A549 (cell line): ENCODE results near the gene MIB1.

Experiments used
- KDM5A ChIP-seq: fragments of 200-600 bp; sonication (generic); IDR thresholded peaks from 2 replicates; pipeline ENCODE4 v1.6.1; 2016; ENCODE audit warnings: antibody characterized with exemption, mild to moderate bottlenecking
- MYC ChIP-seq: IDR thresholded peaks from 2 replicates; pipeline ENCODE4 v1.6.1; 2012; ENCODE audit warnings: mild to moderate bottlenecking, inconsistent platforms, low read length, improper control_type of control experiment, borderline replicate concordance
- TF ChIP-seq, protein P1 (sequence below): IDR thresholded peaks from 2 replicates; pipeline ENCODE4 v1.6.1; 2012
- TF ChIP-seq, protein P2 (sequence below): fragments of >200 bp; sonication (Bioruptor Twin); formaldehyde crosslinking; IDR thresholded peaks from 3 replicates; pipeline ENCODE4 v1.5.1; 2016

DNA sequence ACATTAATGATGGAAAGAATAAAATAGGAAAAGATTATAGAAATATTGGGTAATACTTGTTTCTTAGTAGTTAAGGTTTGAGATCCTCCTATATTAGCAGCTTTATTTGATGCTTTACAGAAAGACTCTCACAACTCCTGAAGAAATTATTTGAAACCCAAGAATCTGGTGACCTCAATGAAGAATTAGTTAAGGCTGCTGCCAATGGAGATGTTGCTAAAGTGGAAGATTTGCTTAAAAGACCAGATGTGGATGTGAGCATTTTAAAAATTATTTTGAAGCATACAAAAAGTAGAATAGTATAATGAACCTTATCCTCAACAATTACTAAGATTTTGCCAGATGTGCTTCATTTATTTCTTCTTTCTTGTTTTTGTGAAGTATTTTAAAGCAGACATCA is 59.1 kb downstream of the MIB1 start:
- TF ChIP-seq, protein P1, sequence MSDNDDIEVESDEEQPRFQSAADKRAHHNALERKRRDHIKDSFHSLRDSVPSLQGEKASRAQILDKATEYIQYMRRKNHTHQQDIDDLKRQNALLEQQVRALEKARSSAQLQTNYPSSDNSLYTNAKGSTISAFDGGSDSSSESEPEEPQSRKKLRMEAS, result no peak
- TF ChIP-seq KDM5A (no peak), MYC (no peak)
- TF ChIP-seq, protein P2, sequence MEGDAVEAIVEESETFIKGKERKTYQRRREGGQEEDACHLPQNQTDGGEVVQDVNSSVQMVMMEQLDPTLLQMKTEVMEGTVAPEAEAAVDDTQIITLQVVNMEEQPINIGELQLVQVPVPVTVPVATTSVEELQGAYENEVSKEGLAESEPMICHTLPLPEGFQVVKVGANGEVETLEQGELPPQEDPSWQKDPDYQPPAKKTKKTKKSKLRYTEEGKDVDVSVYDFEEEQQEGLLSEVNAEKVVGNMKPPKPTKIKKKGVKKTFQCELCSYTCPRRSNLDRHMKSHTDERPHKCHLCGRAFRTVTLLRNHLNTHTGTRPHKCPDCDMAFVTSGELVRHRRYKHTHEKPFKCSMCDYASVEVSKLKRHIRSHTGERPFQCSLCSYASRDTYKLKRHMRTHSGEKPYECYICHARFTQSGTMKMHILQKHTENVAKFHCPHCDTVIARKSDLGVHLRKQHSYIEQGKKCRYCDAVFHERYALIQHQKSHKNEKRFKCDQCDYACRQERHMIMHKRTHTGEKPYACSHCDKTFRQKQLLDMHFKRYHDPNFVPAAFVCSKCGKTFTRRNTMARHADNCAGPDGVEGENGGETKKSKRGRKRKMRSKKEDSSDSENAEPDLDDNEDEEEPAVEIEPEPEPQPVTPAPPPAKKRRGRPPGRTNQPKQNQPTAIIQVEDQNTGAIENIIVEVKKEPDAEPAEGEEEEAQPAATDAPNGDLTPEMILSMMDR, result no peak
